NCI-H128 (cell line): ENCODE data around the gene HOXA4.

Source experiments
- DNase-seq: peaks from one replicate; lab custom pipeline; 2025; ENCODE audit not compliant: unreplicated experiment; lab: John Stamatoyannopoulos, UW

The HOXA4 gene

DNA sequence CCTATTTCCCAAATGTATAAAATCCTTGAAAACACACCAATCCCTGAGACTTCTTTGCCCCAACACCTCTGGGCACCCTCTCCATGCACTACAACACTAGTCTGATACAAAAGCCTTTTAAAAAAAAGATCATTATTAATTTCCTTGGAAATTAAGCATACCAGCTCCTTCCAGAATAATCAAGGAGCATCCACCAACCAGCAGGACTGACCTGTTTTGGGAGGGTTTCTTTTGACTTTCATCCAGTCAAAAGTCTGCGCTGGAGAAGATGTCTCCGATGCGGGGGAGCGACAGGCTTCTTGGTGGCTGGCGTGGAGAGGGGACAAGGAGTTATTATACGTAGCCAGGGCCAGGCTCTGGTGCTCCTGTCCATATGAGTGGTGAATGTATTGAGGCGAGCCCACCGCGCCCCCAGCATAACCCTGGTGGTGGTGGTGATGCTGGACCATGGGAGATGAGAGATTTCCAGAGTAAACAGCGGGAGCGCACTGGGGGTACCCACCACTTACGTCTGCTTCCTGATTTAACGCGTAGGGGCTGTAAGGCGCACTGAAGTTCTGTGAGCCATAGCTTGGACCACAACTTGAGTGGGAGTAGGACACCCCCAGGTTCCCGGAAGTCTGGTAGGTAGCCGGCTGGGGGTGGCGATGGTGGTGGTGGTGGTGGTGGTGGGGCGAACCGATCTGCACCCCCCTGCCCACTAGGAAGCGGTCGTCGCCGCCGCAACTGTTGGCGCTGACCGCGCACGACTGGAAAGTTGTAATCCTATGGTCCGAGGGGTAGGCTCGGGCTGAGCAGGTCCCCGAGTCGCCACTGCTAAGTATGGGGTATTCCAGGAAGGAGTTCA lies 35.3 kb downstream of the HOXA4 start:
- no peak for DNase-seq

DNA sequence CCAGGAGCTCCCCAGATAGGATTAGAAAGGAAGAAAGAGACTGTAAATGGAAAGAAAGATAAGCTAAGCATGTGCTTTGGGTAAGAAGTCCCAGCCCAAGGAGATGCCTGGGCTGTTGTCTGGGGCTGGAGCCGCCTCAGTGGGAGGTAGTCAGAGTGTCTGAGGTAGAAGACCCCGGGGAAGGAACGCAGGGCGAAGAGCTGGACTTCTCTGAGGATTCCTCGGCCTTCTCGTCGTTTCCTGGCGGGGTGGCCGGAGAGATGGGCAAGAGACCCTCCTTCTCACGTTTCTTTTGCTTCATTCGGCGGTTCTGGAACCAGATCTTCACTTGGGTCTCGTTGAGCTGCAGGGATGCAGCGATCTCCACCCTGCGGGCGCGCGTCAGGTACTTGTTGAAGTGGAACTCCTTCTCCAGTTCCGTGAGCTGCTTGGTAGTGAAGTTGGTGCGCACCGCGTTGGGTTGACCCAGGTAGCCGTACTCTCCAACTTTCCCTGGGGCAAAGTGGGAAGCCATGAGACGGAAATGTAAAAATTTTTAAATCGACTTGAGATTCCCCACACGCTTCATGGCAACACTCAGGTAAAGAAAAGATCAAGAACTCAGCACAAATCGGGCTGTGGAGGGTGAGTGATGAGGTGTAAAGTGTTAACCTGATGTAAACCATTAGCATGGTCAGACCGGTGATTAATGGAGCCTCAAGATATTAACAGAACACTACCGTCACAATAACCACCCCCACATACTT lies 36.1 kb downstream of the HOXA4 start:
- no peak for DNase-seq

DNA sequence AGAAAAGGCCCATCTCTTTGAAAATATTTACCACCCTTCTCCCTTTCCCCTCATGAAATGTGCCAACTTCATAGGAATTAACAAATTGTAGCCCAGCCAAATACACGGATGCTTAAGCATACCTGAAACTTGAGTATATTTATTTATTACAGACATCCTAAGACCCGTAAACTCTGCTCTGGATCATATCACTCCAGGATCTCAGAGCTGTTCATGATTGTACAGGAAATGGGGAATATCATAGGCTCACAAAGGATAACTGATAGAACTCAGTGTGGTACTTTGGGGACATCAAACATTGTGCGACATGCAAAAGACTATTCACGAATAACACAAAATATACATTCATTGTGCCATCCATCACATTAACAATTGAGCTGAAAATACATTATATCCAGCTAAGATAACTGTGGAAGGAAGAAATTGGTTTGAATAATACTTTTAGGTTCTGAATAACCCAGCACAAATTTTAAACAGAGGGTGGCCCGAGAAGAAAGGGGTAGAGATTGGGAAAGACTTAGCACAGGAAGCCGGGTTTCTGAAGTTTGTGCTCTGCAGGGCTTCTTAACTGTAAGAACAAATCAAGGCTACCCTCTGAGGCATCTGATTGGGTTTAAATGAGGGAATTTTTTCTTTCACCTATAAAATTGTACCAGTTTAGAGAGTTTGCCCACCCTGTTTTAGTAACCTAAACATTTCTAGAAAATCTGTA lies 37.2 kb downstream of the HOXA4 start:
- DNase-seq, result no peak

DNA sequence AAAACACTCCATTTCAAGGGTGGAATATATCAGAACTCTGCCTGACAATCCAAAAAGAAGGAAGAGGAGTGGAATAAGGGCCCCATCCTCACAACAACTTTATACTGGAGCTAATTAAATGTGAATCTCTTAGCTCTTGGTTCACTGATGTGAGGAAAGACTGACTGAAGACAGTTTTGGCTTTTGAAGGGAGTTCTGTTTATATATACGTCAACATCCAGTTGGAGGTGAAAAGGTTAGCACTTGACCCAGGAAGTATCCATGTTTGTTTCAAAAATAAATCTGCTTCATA lies 37.8 kb downstream of the HOXA4 start:
- DNase-seq, result no peak

DNA sequence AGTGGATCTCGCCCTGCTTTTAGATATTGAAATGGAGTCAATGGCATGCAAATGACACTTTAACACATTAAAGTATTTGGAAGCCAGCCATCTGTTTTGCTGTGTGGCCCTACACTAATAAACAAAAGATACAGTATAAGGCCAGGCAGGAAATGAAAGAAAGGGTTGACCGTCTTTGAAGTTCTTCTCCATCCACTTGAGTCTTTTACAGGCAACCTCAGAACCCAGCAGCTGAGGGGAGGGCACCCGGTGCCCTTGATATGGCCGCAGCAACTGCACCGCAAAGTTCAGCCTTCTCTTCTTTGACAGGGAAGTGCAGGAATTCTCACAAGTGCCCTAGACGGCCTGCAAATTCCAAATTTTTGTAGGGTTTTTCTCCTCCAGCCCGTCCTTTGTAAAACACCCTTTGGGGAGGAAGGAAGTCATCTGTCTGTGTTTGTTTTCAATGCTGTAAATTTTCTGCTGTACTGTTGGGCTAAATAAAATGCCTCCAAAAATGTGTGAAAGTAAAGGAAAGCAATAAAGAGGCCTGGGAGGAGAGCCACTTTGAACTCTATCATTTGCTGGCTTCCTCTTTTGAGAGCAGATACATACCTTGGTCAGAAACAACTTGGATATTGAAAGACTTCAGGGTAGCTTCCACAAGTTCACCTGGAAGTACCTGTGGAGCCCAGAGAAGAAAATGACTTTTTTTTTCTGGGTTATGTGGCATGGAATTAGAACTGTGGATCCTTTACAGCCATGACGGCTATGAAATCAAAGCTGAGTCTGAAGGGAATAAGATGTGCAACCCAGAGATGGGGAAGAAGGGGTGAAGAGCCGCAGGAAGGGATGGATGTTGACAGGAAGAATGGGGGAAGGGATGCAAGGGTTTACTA lies 38.4 kb downstream of the HOXA4 start:
- DNase-seq, result no peak

DNA sequence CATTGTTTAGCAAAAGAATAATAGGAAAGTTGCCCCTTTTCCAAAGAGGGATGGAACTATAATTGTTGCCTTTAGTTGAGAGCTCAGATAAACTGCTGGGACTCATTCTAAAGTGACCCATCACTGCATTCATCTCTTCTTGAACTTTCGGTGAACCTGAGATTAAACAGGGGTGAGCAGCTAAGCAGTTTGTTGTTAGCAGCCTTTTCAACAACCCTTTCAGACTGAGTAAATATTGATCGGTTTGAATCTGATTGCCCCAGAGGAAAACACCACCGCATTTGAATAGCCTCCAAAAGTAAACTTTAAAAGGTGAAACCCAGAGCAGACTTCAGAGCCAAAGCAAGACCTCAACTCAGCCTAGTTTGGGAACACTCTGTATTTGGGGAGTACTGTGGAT lies 39.5 kb downstream of the HOXA4 start:
- DNase-seq, result no peak

DNA sequence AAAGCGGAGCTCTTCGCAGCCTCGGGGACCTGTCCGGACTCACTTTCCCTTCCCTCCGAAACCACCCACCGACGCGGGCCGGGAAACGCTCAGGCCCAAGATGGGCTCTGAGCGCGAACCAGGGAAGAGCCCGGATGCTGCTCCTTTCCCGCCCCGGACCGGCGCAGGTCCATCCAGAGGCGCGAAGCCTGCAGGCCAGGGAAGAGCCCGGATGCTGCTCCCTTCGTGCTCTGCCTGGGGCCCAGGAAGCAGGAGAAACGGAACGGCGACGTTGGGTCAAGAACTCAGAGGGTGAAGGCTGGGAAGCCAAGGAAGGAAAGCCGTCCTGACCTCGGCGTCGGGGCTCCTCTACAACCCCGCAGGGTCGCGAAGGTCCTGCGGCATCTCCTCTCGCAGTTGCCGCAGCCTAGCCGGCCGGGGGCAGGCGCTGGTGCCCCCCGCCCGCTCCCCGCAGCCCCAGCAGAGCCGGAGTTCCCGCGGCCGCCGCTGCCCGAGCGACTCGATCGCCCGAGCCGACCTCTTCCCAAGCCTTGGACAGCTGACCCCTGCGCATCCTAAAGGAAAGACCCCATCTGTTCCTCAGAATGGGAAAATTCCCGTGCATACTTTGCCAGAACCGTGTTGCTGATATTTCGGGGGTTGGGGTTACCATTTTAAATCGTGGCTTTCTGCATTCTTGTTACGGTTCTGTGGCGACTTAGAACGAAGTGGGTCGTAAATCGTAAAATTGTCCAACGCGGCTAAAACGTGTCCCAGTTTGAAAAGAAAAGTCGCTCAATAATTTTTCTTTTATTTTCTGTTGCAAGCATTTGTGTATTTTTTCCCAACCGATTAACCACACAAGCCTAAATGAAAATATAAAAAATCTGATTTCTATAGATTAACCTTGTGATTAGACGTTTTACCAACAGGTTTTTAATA lies 42.3 kb downstream of the HOXA4 start:
- DNase-seq, result no peak

DNA sequence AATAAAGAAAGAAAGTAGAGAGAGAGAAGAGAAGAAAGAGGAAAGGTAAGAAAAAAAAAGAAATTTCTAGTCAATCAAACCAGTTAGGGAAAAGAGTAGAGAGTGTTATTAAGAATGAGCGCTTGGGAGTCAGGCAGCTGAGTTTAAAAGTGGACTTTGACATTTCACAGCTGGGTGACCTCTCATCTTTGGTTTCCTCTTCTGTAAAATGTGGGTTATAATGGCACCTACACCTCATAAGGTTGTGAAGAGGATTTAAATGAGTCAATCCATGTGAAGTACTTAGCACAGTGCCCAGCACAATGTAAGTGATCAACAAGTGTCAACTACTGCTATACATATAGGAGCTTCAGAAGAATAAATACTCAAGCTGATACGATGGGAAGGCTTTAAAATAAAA lies 46.9 kb downstream of the HOXA4 start:
- no peak for DNase-seq

DNA sequence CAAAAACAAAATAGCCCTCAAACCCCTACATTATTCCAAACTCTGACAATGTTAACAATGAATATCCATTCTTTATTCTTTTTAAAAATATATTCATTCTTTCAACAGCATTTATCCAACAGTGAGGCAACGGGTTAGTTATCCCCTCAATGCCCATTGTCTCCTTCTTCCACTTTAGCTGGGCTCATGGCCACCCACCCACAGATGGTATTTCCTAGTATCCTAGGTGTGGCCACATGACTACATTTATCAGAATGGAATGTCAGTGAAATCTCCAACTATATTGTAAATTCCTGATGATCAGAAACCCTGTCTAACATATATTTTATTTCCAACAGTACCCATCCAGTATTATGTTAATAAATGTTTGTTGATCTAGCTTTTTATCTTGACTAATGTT lies 48.4 kb downstream of the HOXA4 start:
- no peak for DNase-seq

DNA sequence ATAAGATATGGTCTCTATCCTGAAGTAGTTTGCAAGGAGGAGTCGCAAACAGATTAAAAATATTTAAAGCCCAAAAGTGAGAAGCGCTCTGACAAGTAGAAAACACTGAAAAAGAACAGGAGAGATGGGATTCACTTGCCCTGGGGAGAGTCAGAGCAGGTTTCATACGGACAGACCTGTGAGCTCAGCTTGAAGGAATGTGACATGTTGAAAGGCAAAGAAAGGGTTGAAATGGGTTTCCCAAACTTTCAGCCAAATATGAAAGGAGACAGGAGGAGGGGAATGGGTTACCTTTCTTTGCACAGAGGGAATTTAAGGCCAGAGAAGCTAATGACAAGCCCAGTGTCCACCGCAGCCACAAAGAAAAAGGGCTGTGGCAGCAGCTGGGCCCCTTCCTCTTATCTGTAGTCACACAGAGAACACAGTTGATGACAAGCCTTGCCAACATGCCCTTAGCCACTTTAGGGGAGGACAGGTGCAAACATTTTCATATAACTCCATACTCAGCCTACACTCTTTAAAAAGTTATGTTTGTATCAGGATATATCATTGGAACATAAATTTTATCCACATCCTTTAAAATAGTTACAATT lies 49.6 kb downstream of the HOXA4 start:
- DNase-seq, result no peak

DNA sequence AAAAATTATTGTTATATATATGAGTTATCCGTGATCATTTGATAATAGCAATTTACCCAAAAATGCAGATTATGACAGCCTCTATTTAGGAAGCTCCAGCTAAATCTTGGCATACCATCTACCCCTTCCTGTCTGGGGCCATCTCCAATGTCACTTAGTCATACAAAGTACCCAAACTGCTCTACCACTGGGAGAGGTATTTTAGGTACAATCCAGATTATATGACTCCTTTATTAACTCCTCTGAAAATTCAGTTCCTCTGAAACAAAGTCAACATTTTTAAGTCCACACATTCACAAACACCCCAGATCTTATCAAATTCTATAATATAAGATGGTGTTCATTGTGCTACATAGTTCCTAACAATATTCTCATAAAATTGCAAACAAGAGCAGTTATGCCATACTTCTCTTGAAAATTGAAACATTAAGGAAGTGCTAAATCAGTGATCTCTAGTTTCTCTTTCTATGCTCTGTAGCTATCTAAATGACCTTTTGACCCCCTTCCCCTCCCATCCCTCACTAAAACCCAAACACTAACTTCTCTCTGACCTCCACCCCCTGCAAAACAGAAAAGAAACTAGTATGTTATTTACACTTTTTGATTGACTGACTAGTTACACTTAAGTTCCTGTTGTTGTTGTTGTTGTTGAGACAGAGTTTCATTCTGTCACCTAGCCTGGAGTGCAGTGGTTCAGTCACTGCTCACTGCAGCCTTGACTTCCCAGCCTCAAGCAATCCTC lies 51.2 kb downstream of the HOXA4 start:
- no peak for DNase-seq

DNA sequence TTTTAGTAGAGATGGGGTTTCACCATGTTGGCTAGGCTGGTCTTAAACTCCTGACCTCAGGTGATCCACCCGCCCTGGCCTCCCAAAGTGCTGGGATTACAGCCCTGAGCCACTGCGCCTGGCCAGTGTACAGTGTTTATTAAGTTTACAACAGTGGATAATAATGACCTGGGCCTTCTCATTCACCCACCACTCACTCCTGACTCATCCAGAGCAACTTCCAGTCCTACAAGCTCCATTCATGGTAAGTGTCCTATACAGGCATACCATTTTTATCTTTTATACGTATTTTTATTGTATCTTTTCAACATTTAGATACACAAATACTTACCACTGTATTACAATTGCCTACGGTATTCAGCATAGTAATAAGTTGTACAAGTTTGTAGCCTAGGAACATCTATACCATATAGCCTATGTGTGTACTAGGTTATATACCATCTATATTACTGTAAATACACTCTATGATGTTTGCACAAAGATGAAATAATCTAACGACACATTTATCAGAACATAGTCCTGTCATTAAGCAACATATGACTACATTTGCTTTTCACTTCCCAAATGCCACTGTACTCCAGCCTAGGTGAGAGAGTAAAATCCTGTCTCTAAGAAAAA lies 51.8 kb downstream of the HOXA4 start:
- no peak for DNase-seq
